Measurements from ENCODE around the gene ATN1.

Gene ATN1

DNA sequence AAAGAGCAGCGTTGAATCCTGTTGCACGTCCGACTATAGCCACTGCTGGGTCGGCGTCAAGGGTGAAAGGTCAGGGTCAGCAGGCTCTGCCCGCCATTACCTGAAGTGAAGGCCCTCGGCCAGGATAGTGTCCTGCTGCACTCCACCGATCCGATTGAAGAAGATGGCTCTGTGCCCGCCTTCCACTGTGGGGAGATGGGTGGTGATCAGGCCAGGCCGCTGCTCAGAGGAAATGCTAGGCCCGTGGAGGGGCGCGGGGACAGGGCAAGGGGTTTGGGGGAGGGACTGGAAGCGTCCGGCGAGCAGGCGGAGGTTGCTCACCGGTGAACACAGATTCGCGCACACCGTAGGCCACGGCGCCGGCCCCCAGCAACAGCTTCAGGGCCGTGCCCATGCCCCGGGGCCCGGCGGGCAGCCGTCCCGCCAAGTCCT, 42.4 kb downstream of the ATN1 start:
- peak overlapping the region; percentile 73 for H3K4me3 ChIP-seq (ENCODE audit: low read depth, low read length)
- TF ChIP-seq, protein P1, sequence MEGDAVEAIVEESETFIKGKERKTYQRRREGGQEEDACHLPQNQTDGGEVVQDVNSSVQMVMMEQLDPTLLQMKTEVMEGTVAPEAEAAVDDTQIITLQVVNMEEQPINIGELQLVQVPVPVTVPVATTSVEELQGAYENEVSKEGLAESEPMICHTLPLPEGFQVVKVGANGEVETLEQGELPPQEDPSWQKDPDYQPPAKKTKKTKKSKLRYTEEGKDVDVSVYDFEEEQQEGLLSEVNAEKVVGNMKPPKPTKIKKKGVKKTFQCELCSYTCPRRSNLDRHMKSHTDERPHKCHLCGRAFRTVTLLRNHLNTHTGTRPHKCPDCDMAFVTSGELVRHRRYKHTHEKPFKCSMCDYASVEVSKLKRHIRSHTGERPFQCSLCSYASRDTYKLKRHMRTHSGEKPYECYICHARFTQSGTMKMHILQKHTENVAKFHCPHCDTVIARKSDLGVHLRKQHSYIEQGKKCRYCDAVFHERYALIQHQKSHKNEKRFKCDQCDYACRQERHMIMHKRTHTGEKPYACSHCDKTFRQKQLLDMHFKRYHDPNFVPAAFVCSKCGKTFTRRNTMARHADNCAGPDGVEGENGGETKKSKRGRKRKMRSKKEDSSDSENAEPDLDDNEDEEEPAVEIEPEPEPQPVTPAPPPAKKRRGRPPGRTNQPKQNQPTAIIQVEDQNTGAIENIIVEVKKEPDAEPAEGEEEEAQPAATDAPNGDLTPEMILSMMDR (IDR thresholded peaks at IDR 0.05; ENCODE audit: borderline replicate concordance, insufficient read depth, low read depth, low read length): no peak

DNA sequence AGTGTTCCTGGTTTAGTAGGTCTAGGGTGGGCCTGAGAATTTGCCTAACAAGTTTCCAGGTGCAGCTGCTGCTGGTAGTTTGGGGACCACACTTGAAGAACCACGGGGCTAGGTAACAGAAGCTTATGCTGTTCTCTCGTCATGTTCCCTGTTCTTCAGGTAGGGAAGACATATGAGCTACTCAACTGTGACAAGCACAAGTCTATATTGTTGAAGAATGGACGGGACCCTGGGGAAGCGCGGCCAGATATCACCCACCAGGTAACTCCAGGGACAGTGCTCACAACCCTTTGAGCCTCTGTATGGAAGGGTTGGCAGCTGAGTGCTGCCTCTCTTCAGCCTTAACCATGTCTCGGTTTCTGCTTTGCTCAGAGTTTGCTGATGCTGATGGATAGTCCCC, 46.4 kb downstream of the ATN1 start:
- TF ChIP-seq, protein P1 (IDR thresholded peaks at IDR 0.05; ENCODE audit: borderline replicate concordance, insufficient read depth, low read depth, low read length): no peak
- no peak overlapping the region for H3K4me3 ChIP-seq (ENCODE audit: low read depth, low read length)

DNA sequence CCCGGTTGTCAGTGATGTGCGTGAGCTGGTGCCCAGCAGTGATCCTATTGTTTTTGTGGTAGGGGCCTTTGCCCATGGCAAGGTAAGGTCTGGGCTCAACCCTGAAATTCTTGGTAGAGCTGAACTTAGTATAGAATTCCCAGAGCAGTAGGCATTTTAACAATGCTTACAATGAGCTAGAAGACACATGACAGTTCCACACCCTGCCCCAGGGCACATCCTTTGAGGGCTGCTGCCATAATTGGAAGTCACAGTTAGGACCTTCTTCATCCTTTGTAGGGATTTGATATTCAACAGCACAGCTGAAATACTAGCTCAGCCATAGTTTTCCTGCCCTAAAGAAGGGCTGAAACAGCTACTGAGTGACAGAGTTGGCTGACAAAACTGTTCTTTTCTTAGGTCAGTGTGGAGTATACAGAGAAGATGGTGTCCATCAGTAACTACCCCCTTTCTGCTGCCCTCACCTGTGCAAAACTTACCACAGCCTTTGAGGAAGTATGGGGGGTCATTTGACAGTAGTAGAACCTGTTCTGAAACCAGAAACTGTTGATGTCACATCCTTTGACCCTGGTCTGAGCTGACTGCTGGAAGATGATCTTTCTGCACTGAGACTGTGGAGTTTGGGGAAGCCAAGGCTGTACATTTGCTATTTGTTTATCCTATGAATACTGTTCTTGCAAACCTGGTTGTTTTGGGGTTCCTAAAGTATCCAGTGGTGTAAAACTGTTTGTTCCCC, 47.7 kb downstream of the ATN1 start:
- TF ChIP-seq, protein P1 (IDR thresholded peaks at IDR 0.05; ENCODE audit: borderline replicate concordance, insufficient read depth, low read depth, low read length): no peak
- no peak overlapping the region for H3K4me3 ChIP-seq (ENCODE audit: low read depth, low read length)

DNA sequence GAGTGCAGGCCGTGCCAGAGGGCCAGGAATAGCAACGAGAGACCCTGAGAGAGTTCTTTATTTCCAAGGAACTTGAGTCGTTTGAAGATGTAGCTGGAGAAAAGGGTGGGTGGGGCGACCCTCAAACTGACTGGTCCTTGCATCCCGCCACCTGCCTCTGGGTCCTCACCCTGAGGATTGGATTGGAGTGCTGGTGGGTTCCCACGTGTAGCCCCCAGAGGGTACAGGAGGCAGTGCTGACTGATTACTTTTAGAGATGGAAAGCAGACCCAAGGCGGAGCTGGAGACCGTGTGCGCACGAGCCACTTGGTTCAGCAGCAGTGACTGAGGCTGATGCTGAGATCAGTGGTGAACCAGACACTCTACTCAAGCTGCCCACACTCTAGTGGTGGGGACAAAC, 49.9 kb downstream of the ATN1 start:
- H3K4me3 ChIP-seq (ENCODE audit: low read depth, low read length): no peak overlapping the region
- TF ChIP-seq, protein P1 (IDR thresholded peaks at IDR 0.05; ENCODE audit: borderline replicate concordance, insufficient read depth, low read depth, low read length): no peak

DNA sequence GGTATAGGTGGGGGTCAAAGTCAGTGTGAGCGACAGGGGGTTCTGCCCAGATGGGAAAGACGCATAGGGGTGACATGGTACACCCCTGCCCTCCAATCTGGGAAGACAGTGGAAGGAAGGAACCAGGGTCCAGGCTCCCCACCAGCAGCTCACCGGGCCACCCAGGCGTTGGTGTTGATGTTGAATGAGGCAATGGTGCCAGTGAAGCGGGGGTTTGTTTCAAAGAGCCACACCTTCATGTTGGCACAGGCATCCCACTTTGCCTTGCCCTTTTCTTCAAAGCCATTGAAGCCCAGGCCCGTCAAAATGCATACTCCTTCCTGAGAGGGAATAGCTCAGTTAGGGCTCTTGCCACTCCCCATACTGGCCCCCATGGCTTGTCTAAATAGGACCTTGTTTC, 50.4 kb downstream of the ATN1 start:
- TF ChIP-seq, protein P1 (IDR thresholded peaks at IDR 0.05; ENCODE audit: borderline replicate concordance, insufficient read depth, low read depth, low read length): no peak
- no peak overlapping the region for H3K4me3 ChIP-seq (ENCODE audit: low read depth, low read length)

DNA sequence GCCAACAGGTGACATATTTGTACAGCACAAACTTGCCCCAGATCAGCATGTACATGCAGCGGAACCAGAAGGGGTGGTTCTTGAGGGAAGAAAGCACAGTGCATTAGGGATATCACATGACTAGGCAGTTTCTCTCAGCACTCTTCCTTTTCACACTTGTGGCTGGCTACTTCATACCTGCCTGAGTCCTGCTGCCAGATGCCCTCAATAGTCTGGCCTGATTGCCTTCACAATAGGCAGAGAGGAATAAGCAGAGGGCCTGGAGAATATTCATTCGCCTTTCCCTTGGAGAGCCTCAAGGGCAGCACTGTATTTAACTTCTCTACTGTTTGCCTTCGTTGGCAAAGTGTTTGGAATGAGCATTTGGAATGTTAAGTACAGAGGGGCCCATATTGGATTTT, 50.9 kb downstream of the ATN1 start:
- TF ChIP-seq, protein P1 (IDR thresholded peaks at IDR 0.05; ENCODE audit: borderline replicate concordance, insufficient read depth, low read depth, low read length): no peak
- no peak overlapping the region for H3K4me3 ChIP-seq (ENCODE audit: low read depth, low read length)

DNA sequence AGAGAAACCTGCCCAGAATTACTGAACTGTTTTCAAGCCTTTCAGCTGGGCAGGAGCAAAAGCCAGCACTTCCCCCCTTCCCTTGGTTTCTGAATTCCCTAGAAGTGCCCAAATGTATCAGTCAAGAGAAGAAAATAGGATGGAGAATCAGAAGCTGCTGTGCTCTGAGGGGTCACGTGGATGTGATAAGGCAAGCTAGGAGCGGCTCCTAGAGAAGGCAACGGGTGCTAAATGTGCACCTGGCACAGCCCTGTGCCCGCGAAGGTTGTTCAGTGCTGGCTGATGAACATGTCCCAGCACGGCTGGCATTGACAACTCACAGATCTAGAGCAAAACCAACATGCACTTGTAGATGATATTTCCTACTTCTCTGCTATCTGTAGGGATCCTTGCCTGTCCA, 51.3 kb downstream of the ATN1 start:
- no peak overlapping the region for H3K4me3 ChIP-seq (ENCODE audit: low read depth, low read length)
- TF ChIP-seq, protein P1 (IDR thresholded peaks at IDR 0.05; ENCODE audit: borderline replicate concordance, insufficient read depth, low read depth, low read length): no peak
